Astrocyte (in vitro differentiated cells and primary cell): ENCODE data around the gene TNPO3. TPM values are rescaled to one million over a fixed set of nuclear protein-coding genes. Genes with fewer than 3 reads are reported as not detected.

Source experiments
- DNase-seq: peaks from one replicate; pipeline ENCODE4 v3.0.0-alpha.2; 2010; ENCODE audit warnings: low read depth
- FAIRE-seq: peaks from 2 replicates; lab custom pipeline; 2011; peaks lifted over from hg19 to GRCh38; lab: Jason Lieb, UNC
- H2AFZ ChIP-seq: 2 replicates; pipeline ENCODE4 v1.6.0; 2012; ENCODE audit warnings: low read depth, low read length, inconsistent platforms
- H3K27ac ChIP-seq: 2 replicates; pipeline ENCODE4 v1.5.1; 2011; ENCODE audit warnings: low read depth, low read length, inconsistent platforms
- H3K27me3 ChIP-seq: 2 replicates; pipeline ENCODE4 v1.6.0; 2011; ENCODE audit warnings: low read length, inconsistent platforms; ENCODE audit not compliant: insufficient read depth
- H3K36me3 ChIP-seq: 2 replicates; pipeline ENCODE4 v1.5.1; 2011; ENCODE audit warnings: low read length, inconsistent platforms; ENCODE audit not compliant: insufficient read depth
- H3K4me1 ChIP-seq: 2 replicates; pipeline ENCODE4 v1.5.1; 2011; ENCODE audit warnings: low read length, inconsistent platforms; ENCODE audit not compliant: insufficient read depth
- H3K4me2 ChIP-seq: 2 replicates; pipeline ENCODE4 v1.6.0; 2012; ENCODE audit warnings: low read length, inconsistent platforms
- H3K4me3 ChIP-seq: 2 replicates; pipeline ENCODE4 v1.5.1; 2011; ENCODE audit warnings: low read depth, mild to moderate bottlenecking, low read length, inconsistent platforms; ENCODE audit not compliant: insufficient read depth
- H3K79me2 ChIP-seq: 2 replicates; pipeline ENCODE4 v1.6.0; 2012; ENCODE audit warnings: mild to moderate bottlenecking, low read length, inconsistent platforms; ENCODE audit not compliant: insufficient read depth
- H3K9ac ChIP-seq: 2 replicates; pipeline ENCODE4 v1.6.0; 2012; ENCODE audit warnings: mild to moderate bottlenecking, low read length, inconsistent platforms
- H3K9me3 ChIP-seq: 2 replicates; pipeline ENCODE4 v1.5.1; 2012; ENCODE audit warnings: low read depth, mild to moderate bottlenecking, low read length, inconsistent platforms; ENCODE audit not compliant: insufficient read depth
- H4K20me1 ChIP-seq: 2 replicates; pipeline ENCODE4 v1.6.0; 2012; ENCODE audit warnings: low read length, inconsistent platforms; ENCODE audit not compliant: insufficient read depth
- H3K27ac Mint-ChIP-seq: one replicate; pipeline ENCODE4 v1.8.0; 2021; ENCODE audit warnings: mild to moderate bottlenecking, mixed read lengths; ENCODE audit not compliant: unreplicated experiment
- H3K27me3 Mint-ChIP-seq: one replicate; pipeline ENCODE4 v1.8.0; 2021; ENCODE audit warnings: low read depth, mixed read lengths; ENCODE audit not compliant: unreplicated experiment
- H3K36me3 Mint-ChIP-seq: one replicate; pipeline ENCODE4 v1.8.0; 2021; ENCODE audit warnings: low read depth, mixed read lengths; ENCODE audit not compliant: unreplicated experiment
- H3K4me1 Mint-ChIP-seq: one replicate; pipeline ENCODE4 v1.8.0; 2021; ENCODE audit warnings: low read depth, mixed read lengths; ENCODE audit not compliant: unreplicated experiment
- H3K4me3 Mint-ChIP-seq: one replicate; pipeline ENCODE4 v1.8.0; 2021; ENCODE audit warnings: mild to moderate bottlenecking, moderate library complexity, mixed read lengths; ENCODE audit not compliant: unreplicated experiment
- H3K9me3 Mint-ChIP-seq: one replicate; pipeline ENCODE4 v1.8.0; 2021; ENCODE audit warnings: mild to moderate bottlenecking, mixed read lengths; ENCODE audit not compliant: unreplicated experiment
- CTCF ChIP-seq: IDR thresholded peaks from 2 replicates; pipeline ENCODE4 v1.5.1; 2011; ENCODE audit warnings: low read depth, mild to moderate bottlenecking, inconsistent platforms, low read length, moderate library complexity; ENCODE audit not compliant: insufficient read depth
- EZH2 ChIP-seq: IDR thresholded peaks from 2 replicates; pipeline ENCODE4 v1.6.1; 2012; ENCODE audit warnings: mild to moderate bottlenecking, low read length, inconsistent platforms; ENCODE audit not compliant: insufficient read depth
- total RNA-seq: library from RNA; stranded (reverse); gene quantifications from 2 replicates; pipeline ENCODE4 v1.2.1, GENCODE V29; 2021

The TNPO3 gene
- total RNA-seq, 1 donor from 2014 or later: 49.2 TPM

GRCh38 chr7:128928159-128928813, 126.6 kb downstream of the TNPO3 start:
- Histone ChIP-seq H2AFZ (no peak overlapping the region), H3K9ac (no peak overlapping the region), H3K36me3 (no peaks in the 10 kb centered on the region), H3K79me2 (no peaks in the 10 kb centered on the region), H3K9me3 (no peaks in the 10 kb centered on the region), H3K27ac (no peak overlapping the region), H3K4me2 (no peak overlapping the region), H4K20me1 (no peaks in the 10 kb centered on the region), H3K4me3 (no peak overlapping the region), H3K27me3 (peaks cover 12% of the 10 kb centered on the region), H3K4me1 (no peaks in the 10 kb centered on the region)
- no peak overlapping the region for H3K27ac Mint-ChIP-seq
- H3K9me3 Mint-ChIP-seq: peaks cover 4% of the 10 kb centered on the region
- H3K27me3 Mint-ChIP-seq: peaks cover 32% of the 10 kb centered on the region
- H3K4me3 Mint-ChIP-seq: peak overlapping the region; percentile 64
- peaks cover 1% of the 10 kb centered on the region for H3K36me3 Mint-ChIP-seq
- TF ChIP-seq CTCF (no peak), EZH2 (no peak)
- FAIRE-seq: no peak
- DNase-seq: no peak
- H3K4me1 Mint-ChIP-seq: no peaks in the 10 kb centered on the region

- Histone ChIP-seq H3K4me3 (no peak overlapping the region), H3K9ac (no peak overlapping the region), H3K36me3 (no peaks in the 10 kb centered on the region), H4K20me1 (no peaks in the 10 kb centered on the region), H3K4me1 (no peaks in the 10 kb centered on the region), H3K27ac (no peak overlapping the region), H2AFZ (no peak overlapping the region), H3K9me3 (no peaks in the 10 kb centered on the region), H3K4me2 (no peak overlapping the region), H3K27me3 (peaks cover 30% of the 10 kb centered on the region), H3K79me2 (no peaks in the 10 kb centered on the region)
- no peak for TF ChIP-seq CTCF
- no peak for TF ChIP-seq EZH2
- H3K4me3 Mint-ChIP-seq: peak overlapping the region; percentile 13
- no peak for DNase-seq
- peaks cover 34% of the 10 kb centered on the region for H3K27me3 Mint-ChIP-seq
- H3K9me3 Mint-ChIP-seq: no peaks in the 10 kb centered on the region
- no peaks in the 10 kb centered on the region for H3K4me1 Mint-ChIP-seq
- H3K27ac Mint-ChIP-seq: no peak overlapping the region
- FAIRE-seq: no peak
- H3K36me3 Mint-ChIP-seq: no peaks in the 10 kb centered on the region
These were observed 130.0 kb downstream of the TNPO3 start for GRCh38 chr7:128924707-128925588.
